ENCODE data around the gene NDUFS8. TPM values are rescaled to one million over a fixed set of nuclear protein-coding genes. Genes with fewer than 3 reads are reported as not detected.

Gene NDUFS8
- polyA plus RNA-seq, 3 donors from 2014 or later, result 204 to 258 (median 215) TPM

Other genes with a start within 250 kb of the NDUFS8 start
- gene UNC93B1, start 26.6 kb upstream of the NDUFS8 start, polyA plus RNA-seq, result 10 to 100 TPM; 29.7 to 42.7 (median 38.6) TPM
- gene ALDH3B1, start 20.4 kb upstream of the NDUFS8 start, polyA plus RNA-seq, result 1 to 10 TPM in 2 of 3 donors, not detected in 1; 3.4 to 3.8 TPM
- gene TCIRG1, start 8.3 kb downstream of the NDUFS8 start, polyA plus RNA-seq, result 100 to 1,000 TPM in 1 of 3 donors, 10 to 100 TPM in 2; 93.0 to 132 (median 93.3) TPM
- gene CHKA, start 90.7 kb downstream of the NDUFS8 start, polyA plus RNA-seq, result 1 to 10 TPM; 2.7 to 7.5 (median 4.9) TPM
- 10 to 100 TPM; 23.9 to 58.5 (median 30.0) TPM for gene KMT5B, start 182.6 kb downstream of the NDUFS8 start, polyA plus RNA-seq
- 10 to 100 TPM; 10.4 to 27.1 (median 12.6) TPM for gene C11orf24, start 241.3 kb downstream of the NDUFS8 start, polyA plus RNA-seq